HEK293T (cell line): Measurements from ENCODE around the gene PYGM.

ENCODE experiments used
- ARNT ChIP-seq: fragments of 450-650 bp; IDR thresholded peaks from 2 replicates; pipeline ENCODE4 v1.6.1; 2017; ENCODE audit warnings: mild to moderate bottlenecking
- PKNOX1 ChIP-seq: fragments of 450-650 bp; IDR thresholded peaks from 2 replicates; pipeline ENCODE4 v1.6.1; 2016

GRCh38 chr11:64751136-64751535 lies 8.6 kb downstream of the PYGM start:
- TF ChIP-seq ARNT (no peak), PKNOX1 (no peak)
